ENCODE measurements around the gene ILF2.

DNA sequence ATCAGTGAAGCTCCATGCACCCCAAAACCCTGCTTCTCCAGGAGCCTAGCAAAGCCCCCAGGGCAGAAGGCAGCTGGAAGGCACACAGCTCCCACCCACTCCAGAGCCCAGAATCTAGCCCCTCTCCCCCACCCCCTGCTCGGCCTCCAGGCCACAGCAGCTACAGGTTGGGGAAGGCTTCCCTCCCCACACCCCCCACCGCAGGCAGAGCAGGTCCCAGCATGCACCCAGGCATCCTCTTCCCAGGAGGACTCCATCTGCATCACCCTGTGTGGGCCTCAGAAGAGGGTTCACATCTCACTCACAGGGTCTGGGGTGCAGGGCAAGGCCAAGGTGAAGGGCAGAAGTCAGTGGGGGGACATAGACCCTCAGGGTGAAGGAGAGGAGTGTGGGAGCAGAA, 55.4 kb downstream of the ILF2 start:
- TF ChIP-seq, protein P1, sequence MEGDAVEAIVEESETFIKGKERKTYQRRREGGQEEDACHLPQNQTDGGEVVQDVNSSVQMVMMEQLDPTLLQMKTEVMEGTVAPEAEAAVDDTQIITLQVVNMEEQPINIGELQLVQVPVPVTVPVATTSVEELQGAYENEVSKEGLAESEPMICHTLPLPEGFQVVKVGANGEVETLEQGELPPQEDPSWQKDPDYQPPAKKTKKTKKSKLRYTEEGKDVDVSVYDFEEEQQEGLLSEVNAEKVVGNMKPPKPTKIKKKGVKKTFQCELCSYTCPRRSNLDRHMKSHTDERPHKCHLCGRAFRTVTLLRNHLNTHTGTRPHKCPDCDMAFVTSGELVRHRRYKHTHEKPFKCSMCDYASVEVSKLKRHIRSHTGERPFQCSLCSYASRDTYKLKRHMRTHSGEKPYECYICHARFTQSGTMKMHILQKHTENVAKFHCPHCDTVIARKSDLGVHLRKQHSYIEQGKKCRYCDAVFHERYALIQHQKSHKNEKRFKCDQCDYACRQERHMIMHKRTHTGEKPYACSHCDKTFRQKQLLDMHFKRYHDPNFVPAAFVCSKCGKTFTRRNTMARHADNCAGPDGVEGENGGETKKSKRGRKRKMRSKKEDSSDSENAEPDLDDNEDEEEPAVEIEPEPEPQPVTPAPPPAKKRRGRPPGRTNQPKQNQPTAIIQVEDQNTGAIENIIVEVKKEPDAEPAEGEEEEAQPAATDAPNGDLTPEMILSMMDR (IDR thresholded peaks at IDR 0.05): no peak
- TF ChIP-seq EZH2 (IDR thresholded peaks at IDR 0.05; ENCODE audit: borderline replicate concordance, insufficient read depth, low read depth, low read length, poor library complexity, severe bottlenecking): no peak

Measured in B cell (primary cell).